ENCODE data around the gene GNPAT.

The GNPAT gene

GRCh38 chr1:231242516-231243198, 1.6 kb downstream of the GNPAT start:
- peak; percentile 27 for DNase-seq (ENCODE audit: low spot score)

DNA sequence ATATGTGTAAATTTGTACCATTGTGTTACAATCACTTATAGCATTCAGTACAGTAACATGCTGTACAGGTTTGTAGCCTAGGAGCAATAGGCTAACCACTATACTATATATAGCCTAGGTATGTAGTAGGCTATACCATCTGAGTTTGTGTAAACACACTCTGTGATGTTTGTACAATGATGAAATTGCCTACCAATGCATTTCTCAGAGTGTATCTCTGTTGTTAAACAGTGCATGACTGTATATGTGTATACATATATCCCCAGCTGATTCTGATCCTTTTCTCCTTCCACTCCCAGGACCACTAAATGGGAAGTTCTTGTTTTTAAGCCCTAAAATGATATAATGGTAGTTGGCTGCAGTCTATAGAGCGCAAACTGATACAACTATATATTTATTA, 7.8 kb downstream of the GNPAT start:
- DNase-seq (ENCODE audit: low spot score) = no peak

DNA sequence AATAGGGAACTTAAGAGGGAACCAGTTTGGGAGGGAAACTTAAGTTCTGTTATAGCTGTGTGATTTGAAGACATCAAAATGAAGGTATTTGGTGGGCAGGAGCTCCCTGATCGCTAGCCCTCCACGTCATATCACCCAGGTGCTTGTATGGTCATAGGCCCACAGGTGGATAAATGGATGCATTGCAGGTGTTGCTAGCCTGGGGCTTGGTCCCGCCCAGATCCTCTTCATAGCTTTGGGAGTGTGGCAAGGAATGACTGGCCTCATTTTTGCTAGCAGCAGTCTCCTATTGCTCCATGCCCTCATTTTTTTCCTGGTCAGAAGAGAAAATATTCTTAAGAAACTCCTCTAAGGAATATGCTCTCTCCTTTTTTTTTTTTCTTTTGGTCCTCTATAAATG, 11.3 kb downstream of the GNPAT start:
- no peak for DNase-seq (ENCODE audit: low spot score)

DNA sequence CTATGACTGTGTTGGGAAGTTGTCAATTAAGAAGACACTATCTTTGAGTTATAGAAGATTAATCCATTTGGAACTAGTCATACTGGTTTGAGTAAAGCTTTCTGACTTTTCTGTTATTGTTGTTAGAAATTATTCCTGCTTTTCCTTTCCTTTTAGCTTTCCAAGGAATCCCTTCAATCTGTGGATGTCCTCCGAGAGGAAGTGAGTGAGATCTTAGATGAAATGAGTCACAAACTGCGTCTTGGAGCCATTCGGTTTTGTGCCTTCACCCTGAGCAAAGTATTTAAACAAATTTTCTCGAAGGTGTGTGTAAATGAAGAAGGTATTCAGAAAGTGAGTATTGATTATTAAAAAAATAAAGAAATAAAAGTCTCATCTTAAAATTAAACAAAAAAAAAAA, 19.3 kb downstream of the GNPAT start:
- no peak for DNase-seq (ENCODE audit: low spot score)

DNA sequence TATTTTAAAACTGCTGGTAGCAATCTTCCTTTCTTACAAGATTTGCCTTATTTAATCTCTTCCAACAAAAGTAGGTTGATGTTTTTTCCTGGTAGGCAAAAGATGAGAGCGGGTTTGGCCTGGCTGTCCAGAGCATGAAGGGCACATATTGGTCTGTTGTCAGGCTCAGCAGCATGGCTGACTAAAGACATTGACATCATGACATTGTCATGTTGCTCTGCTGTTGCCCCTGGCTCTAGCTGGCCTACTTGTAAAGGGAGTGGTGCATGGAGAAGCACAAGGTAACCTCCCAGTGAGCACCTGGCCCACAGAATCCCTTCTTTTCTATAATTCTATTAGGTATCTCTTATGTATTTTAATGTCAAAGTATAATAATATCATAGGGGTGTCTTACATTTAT, 23.6 kb downstream of the GNPAT start:
- no peak for DNase-seq (ENCODE audit: low spot score)

DNA sequence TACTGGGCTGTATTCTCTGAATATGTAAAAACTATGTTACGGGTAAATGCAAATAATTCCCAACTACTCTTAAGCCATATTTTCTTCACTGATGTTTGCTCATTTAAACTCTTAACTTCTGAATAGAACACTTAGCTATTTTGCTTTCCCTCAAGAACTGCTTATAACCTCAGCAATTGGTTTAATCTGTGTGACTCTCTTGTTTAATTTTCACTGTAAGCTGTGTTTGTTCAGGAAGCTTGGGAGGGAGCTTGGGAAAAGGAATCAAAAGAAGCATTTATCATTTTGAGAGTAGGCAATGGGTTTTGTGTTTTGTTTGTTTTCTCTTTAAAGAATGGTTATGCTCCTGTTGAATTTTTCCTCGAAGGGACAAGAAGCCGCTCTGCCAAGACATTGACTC, 24.4 kb downstream of the GNPAT start:
- DNase-seq (ENCODE audit: low spot score) = no peak

GRCh38 chr1:231266811-231267322, 25.9 kb downstream of the GNPAT start:
- no peak for DNase-seq (ENCODE audit: low spot score)

DNA sequence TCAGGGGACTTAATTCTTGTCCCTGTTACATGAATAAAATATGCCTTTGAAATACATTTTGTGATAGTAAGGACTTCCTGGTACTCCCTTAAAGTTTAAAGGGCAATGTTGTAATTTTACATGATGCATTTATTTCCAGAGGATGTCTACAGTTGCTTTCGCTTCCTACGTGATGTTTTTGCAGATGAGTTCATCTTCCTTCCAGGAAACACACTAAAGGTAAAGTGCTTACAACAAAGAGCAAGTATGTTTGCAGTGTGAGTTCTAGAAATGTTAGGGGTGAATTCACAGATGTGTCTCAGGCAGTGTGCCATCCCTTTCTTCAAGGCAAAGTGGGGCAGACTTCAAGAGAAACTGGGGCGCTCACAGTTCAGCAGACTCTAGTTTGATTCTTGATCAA, 31.2 kb downstream of the GNPAT start:
- DNase-seq (ENCODE audit: low spot score) = no peak

DNA sequence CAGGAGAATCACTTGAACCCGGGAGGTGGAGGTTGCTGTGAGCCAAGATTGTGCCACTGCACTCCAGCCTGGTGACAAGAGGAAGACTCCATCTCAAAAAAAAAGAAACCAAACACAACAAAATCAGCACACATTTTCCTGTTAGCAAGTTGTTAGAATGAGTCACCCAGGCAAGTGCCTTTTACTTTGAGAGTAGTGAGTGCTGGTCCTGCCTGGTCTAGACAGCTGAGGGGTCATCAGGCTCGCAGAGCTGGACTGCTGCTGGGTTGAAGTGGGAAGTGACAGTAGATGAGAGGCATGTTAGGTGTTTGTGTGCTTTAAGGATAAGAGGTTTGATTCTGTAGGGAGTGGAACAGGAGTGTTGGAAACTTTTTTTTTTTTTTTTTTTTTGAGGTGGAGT, 31.9 kb downstream of the GNPAT start:
- DNase-seq (ENCODE audit: low spot score) = no peak

DNA sequence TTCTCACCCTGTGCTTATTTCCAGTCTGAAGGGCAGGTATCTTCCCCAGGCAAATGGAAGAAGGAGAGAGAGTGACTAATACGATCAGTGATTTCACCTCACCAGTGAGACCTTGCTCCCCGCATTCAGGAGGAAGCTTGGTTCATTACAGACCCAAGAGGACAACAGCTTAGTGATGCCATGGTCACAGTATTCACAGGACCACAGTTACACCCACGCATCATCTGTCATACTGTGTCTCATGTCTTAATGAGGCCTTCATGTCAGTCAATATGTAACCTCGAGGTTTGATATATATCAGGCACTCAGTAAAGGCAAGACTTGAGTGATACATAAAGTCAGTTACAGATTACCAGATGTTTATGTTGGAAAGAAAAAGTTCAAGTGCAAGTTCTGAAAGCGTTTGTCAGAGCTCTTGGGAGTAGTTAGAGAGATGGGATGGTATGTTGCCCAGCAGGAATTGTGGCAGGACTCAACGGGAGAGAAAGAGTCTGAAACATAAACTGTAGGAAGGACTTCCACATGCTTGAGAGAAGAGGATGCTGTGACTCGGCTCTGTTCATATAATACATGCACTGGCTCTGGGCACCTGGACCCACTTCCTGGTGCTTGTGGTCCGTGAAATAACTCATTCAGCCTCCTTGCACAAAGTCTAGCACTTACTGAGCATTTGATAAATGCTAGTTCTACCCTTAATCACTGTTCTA, 33.3 kb downstream of the GNPAT start:
- no peak for DNase-seq (ENCODE audit: low spot score)

DNA sequence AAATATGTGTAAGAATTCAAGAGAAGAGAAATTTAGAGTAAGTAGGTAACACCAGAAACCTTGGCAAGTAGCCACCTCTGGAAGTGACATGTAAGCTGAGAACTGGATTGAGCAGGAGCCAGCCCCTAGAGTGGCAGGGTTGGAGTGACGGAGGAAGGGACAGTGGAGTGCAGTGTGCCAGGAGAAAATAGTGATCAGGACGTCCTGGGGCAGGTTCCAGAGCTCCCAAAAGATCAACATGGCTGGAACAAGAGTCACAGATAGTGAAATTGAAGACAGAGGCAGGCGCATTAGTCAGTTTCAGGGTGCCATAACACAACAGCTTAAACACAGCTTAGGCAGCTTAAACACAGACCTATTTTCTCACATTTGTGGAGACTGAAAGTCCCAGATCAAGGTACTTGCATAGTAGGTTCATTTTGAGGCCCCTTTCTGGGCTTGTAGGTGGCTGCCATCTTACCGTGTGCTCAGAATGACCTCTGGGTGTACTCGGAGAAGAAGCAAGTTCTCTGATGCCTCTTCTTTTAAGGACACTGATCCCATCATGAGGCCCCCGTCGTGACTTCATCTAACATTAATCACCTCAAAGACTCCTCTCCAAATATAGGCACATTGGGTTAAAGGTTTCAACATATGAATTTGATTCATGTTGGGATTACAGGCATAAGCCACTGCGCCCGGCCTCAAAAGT, 37.2 kb downstream of the GNPAT start:
- no peak for DNase-seq (ENCODE audit: low spot score)

DNA sequence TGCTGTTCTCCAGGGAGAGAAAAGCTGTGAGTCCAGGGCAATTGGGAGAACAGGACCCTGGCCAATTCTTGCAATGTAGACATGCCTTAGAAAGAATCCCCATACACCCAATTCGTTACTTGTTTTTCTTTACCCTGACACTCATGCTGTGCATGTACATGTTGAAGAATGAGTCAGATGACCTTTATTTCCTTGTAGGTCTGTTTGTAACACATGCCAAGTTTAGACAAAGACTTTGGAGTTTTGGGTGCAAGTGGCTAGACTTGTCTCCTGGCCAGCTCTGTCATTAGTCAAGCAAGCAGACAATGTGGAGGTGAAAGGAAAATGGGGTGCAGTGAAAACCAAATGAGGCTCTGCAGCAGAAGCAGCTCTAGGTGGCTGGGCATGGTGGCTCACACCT, 38.1 kb downstream of the GNPAT start:
- DNase-seq (ENCODE audit: low spot score) = no peak

DNA sequence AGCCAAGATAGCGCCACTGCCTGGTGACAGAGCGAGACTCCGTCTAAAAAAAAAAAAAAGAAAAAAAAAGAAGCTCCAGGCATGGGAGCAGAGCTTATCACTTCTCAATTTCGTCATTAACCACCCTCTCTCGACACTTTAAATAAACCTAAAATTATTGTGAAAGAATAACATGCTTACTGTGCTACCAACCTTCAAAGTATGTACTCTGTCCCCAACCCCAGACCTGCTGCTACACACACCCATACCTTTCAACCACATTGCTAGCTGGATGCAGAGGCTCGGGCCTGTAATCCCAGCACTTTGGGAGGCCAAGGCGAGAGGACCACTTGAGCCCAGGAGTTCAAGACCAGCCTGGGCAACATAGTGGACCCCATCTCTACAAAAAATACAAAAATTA, 38.7 kb downstream of the GNPAT start:
- no peak for DNase-seq (ENCODE audit: low spot score)

DNA sequence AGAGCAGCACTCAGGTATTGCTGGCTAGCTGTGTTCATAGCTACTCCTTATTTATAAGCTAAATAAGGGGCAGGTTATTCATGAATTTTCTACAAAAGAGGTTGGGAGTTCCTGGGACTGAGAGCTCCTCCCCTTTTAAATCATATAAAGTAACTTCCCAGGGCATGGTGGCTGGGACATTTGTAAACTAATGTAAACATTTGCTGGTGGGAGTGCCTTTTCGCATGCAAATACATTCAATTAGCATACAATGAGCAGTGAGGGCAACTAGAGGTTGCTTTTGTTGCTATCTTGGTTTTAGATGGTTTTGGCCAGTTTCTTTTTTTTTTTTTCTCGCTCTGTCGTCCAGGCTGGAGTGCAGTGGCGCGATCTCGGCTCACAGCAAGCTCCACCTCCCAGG, 43.4 kb downstream of the GNPAT start:
- no peak for DNase-seq (ENCODE audit: low spot score)

DNA sequence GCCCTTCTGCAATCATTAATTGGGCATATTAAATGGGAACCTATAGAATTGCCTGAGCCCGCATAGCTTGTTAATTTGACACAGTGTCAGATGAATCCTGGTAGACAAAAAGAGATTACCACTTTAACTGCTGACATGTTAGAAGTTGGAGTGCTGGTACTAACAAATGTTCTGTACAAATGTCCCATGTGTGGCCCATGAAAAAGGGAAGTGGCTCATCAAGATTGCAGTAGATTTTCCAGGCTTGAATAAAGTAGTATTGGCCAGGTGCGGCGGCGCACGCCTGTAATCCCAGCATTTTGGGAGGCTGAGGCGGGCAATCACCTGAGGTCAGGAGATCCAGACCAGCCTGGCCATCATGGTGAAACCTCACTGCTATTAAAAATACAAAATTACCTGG, 45.6 kb downstream of the GNPAT start:
- DNase-seq (ENCODE audit: low spot score) = no peak

DNA sequence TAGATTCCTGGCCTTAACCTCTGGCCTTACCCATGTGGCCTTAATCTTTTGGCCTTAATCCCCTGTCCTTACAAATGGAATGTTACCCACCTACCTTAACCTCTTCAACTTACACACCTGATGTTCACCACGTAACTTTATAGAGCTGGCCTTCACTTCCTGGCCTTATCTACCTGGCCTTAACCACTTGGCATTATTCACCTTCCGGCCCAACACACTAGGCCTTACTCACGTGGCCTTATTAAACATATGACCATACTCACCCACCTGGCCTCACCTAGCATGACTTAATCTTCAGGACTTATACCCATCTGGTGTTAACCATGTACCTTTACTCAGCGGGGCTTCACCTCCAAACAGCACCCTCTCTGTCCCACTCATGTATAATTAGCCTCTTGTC, 54.9 kb downstream of the GNPAT start:
- no peak for DNase-seq (ENCODE audit: low spot score)

GRCh38 chr1:231301990-231302389, 61.0 kb downstream of the GNPAT start:
- DNase-seq (ENCODE audit: low spot score) = no peak

DNA sequence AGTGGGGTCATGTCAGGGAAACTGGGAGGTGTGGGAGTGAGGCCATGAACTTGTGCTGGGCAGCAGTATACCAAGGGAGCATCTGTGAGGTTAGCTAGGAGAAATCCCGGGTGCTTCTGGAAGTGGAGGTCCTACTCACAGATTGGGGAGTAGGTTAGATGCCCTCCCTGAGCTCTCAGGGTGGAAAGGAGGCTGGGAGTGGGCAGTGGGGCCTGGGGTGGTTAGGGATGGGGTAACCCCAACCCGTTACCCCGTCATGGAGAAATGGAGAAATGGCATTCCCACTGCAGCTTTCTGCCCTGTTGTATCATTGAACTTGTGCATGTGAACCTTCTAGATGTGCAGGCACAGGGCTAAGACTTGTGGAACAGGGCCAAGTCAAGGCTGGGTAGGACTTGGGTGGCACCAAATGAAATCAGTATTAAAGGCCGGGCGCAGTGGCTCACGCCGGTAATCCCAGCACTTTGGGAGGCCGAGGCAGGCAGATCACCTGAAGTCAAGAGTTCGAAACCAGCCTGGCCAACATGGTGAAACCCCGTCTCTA, 69.5 kb downstream of the GNPAT start:
- DNase-seq (ENCODE audit: low spot score) = no peak

- no peak for DNase-seq (ENCODE audit: low spot score)
These were observed 70.9 kb downstream of the GNPAT start for GRCh38 chr1:231311720-231312431.

GRCh38 chr1:231312432-231312788, 71.4 kb downstream of the GNPAT start:
- DNase-seq (ENCODE audit: low spot score) = no peak

GRCh38 chr1:231313661-231314060, 72.6 kb downstream of the GNPAT start:
- DNase-seq (ENCODE audit: low spot score) = no peak

GRCh38 chr1:231315887-231316286, 74.9 kb downstream of the GNPAT start:
- peak; percentile 26 for DNase-seq (ENCODE audit: low spot score)
